ENCODE measurements around the gene NBAS.

NBAS gene

DNA sequence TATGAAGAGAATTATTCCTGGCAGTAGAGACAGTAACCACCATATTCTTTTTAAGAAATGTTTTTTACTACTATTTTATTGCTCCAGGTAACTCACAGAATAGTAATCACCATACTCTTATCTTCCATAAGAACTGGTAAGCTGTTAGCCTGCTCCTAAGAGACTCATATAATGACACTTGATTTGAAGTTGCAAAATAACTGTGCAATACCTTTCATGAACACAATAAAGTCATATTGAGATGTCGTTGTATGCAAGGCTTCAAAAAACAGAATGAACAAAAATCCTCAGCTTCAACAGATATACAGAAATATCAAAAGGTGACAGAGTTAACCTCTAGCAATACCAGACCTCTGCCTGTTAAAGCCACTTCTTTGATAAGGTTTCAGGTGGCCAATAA lies 360.1 kb downstream of the NBAS start:
- H3K9ac ChIP-seq (ENCODE audit: low read length) = no peak overlapping the region
- H3K27me3 ChIP-seq (ENCODE audit: low read length) = no peaks in the 10 kb centered on the region
- H3K36me3 ChIP-seq (ENCODE audit: low read length) = no peaks in the 10 kb centered on the region
- H3K4me3 ChIP-seq (ENCODE audit: insufficient read depth, low read length, poor library complexity, severe bottlenecking) = no peak overlapping the region
- no peaks in the 10 kb centered on the region for H3K9me3 ChIP-seq (ENCODE audit: insufficient read depth, low read length)
- H3F3A ChIP-seq (ENCODE audit: insufficient read depth) = no peaks in the 10 kb centered on the region
- no peaks in the 10 kb centered on the region for H4K20me1 ChIP-seq (ENCODE audit: low read depth, low read length)
- no peak overlapping the region for H2AFZ ChIP-seq (ENCODE audit: low read depth, low read length, severe bottlenecking)
- H3K4me2 ChIP-seq (ENCODE audit: low read depth, low read length, poor library complexity, severe bottlenecking) = no peak overlapping the region
- no peak overlapping the region for H3K27ac ChIP-seq (ENCODE audit: low read depth, low read length)
- no peaks in the 10 kb centered on the region for H3K79me2 ChIP-seq (ENCODE audit: insufficient read depth, low read length)
- no peak for TF ChIP-seq CTCF (IDR thresholded peaks at IDR 0.05; ENCODE audit: insufficient read depth, low read length, poor library complexity, severe bottlenecking)
- TF ChIP-seq EZH2phosphoT487 (conservative IDR thresholded peaks at IDR 0.05; ENCODE audit: low read length) = no peak
- H3K9me2 ChIP-seq (replicated peaks; ENCODE audit: insufficient read depth, low read length) = no peaks in the 10 kb centered on the region

- Histone ChIP-seq H3K4me3 (ENCODE audit: insufficient read depth, low read length, poor library complexity, severe bottlenecking) (no peak overlapping the region), H3K9ac (ENCODE audit: low read length) (no peak overlapping the region), H3K9me3 (ENCODE audit: insufficient read depth, low read length) (no peaks in the 10 kb centered on the region), H3K9me2 (replicated peaks; ENCODE audit: insufficient read depth, low read length) (no peaks in the 10 kb centered on the region), H3F3A (ENCODE audit: insufficient read depth) (no peaks in the 10 kb centered on the region), H3K4me2 (ENCODE audit: low read depth, low read length, poor library complexity, severe bottlenecking) (no peak overlapping the region), H3K79me2 (ENCODE audit: insufficient read depth, low read length) (no peaks in the 10 kb centered on the region), H2AFZ (ENCODE audit: low read depth, low read length, severe bottlenecking) (no peak overlapping the region), H3K27me3 (ENCODE audit: low read length) (no peaks in the 10 kb centered on the region), H3K27ac (ENCODE audit: low read depth, low read length) (no peak overlapping the region), H3K36me3 (ENCODE audit: low read length) (no peaks in the 10 kb centered on the region), H4K20me1 (ENCODE audit: low read depth, low read length) (no peaks in the 10 kb centered on the region)
- TF ChIP-seq EZH2phosphoT487 (conservative IDR thresholded peaks at IDR 0.05; ENCODE audit: low read length) (no peak), CTCF (IDR thresholded peaks at IDR 0.05; ENCODE audit: insufficient read depth, low read length, poor library complexity, severe bottlenecking) (no peak)
These were observed 360.6 kb downstream of the NBAS start for GRCh38 chr2:15200581-15200980.

DNA sequence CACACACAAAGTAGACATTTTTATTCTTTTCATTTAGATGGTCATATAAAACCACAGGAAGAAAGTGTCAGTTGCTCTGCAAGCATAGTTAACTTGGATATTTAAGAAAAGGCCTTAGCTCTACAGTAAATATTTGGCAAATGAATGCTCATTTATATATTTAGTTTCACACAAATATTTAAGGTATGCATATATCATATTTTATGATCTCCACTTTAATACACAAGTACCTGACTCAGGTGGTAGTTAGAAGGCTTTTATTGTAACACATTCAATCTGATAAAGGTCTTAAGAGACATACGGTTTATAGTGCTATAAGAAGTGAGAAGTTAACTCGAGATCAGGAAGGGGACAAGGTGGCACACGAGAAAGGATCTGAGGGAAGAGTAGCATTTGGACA lies 363.1 kb downstream of the NBAS start:
- no peaks in the 10 kb centered on the region for H3K9me3 ChIP-seq (ENCODE audit: insufficient read depth, low read length)
- H2AFZ ChIP-seq (ENCODE audit: low read depth, low read length, severe bottlenecking) = no peak overlapping the region
- H3K27me3 ChIP-seq (ENCODE audit: low read length) = no peaks in the 10 kb centered on the region

More for the DNA sequence above, 363.1 kb downstream of the NBAS start:
- no peaks in the 10 kb centered on the region for H3K36me3 ChIP-seq (ENCODE audit: low read length)
- no peaks in the 10 kb centered on the region for H3F3A ChIP-seq (ENCODE audit: insufficient read depth)
- no peak overlapping the region for H3K9ac ChIP-seq (ENCODE audit: low read length)
- H3K27ac ChIP-seq (ENCODE audit: low read depth, low read length) = no peak overlapping the region
- no peak overlapping the region for H3K4me3 ChIP-seq (ENCODE audit: insufficient read depth, low read length, poor library complexity, severe bottlenecking)
- TF ChIP-seq EZH2phosphoT487 (conservative IDR thresholded peaks at IDR 0.05; ENCODE audit: low read length) (no peak), CTCF (IDR thresholded peaks at IDR 0.05; ENCODE audit: insufficient read depth, low read length, poor library complexity, severe bottlenecking) (no peak)
- H3K4me2 ChIP-seq (ENCODE audit: low read depth, low read length, poor library complexity, severe bottlenecking) = no peak overlapping the region
- no peaks in the 10 kb centered on the region for H3K79me2 ChIP-seq (ENCODE audit: insufficient read depth, low read length)
- no peaks in the 10 kb centered on the region for H3K9me2 ChIP-seq (replicated peaks; ENCODE audit: insufficient read depth, low read length)
- no peaks in the 10 kb centered on the region for H4K20me1 ChIP-seq (ENCODE audit: low read depth, low read length)

Data from SU-DHL-6 (cell line).